IPS-NIHi11 (cell line): ENCODE measurements around the gene MT1X.

Source experiments
- DNase-seq: peaks from one replicate; pipeline ENCODE4 v3.0.0; 2012; ENCODE audit warnings: mixed read lengths, low spot score

Gene MT1X

DNA sequence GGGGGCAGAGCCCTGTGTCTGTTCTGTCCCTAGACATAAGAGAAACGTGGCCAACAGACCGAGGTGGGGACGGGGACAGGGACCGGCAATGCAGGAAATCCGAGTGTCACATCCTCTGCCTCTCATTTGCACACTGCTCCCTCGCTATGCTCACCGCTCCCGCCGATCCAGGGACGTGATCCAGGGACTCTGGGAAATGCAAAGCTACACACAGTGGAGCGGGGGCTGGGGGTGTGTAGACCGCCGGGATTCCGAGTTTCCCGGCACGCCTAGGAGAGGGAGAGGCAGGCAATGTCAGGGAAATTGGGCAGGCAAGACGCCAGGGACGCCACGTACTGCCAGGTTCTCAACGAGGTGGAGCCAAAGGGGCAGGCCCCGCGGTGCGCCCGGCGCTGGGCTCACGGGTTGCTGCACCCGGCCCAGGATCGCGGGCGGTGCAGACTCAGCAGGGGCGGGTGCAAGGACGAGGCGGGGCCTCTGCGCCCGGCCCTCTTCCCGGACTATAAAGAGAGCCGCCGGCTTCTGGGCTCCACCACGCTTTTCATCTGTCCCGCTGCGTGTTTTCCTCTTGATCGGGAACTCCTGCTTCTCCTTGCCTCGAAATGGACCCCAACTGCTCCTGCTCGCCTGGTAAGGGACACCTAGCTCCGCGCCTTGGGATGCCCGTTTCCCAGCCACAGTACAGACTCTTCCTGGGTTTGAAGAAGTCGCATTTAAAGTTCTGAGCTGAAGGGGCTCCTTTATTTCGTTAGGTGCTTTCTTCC lies at the start of gene MT1X:
MT1X (plus strand) TSS at position 532 of the 764 bp plus-strand sequence; CDS start at position 603, 71 bp downstream.
- peak; percentile 88 for DNase-seq

DNA sequence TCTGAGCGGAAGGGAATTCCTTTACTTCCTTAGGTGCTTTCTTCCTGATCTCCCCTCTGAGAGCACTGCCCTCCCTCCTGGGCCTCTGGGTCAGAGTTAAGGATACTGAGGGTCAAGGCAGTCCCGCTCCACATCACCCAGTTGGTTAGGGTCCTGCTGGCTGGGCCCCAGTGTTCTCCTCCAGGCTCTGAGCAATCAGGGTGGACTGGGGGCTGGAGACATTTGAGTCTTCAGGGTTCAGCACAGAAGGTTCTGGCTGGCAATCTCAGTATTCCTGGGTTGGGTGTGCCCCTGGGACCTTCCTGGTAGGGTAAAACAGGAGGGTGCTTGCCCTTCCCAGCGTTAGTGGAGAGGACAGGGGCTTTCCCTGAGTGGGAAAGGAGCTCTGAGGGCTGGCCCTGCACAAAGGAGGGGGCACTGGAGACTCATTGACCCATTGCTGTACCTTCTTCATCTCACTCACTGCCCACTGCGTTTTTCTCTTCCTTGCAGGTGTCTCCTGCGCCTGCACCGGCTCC lies 49.4 kb upstream of the MT1X start:
- DNase-seq = no peak

DNA sequence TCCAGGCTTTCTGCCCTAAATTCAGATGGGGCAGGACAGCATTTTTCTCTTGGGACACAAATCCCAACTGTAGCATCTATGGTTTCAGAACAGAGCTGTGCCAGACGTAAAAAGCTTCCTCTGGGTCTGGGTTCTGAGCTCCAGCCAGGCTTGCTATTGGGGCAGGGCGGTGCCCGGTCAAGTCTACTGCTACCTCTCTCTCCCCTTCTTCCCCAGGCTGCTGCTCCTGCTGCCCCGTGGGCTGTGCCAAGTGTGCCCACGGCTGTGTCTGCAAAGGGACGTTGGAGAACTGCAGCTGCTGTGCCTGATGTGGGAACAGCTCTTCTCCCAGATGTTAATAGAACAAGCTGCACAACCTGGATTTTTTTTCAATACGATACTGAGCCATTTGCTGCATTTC lies 48.7 kb upstream of the MT1X start:
- no peak for DNase-seq

DNA sequence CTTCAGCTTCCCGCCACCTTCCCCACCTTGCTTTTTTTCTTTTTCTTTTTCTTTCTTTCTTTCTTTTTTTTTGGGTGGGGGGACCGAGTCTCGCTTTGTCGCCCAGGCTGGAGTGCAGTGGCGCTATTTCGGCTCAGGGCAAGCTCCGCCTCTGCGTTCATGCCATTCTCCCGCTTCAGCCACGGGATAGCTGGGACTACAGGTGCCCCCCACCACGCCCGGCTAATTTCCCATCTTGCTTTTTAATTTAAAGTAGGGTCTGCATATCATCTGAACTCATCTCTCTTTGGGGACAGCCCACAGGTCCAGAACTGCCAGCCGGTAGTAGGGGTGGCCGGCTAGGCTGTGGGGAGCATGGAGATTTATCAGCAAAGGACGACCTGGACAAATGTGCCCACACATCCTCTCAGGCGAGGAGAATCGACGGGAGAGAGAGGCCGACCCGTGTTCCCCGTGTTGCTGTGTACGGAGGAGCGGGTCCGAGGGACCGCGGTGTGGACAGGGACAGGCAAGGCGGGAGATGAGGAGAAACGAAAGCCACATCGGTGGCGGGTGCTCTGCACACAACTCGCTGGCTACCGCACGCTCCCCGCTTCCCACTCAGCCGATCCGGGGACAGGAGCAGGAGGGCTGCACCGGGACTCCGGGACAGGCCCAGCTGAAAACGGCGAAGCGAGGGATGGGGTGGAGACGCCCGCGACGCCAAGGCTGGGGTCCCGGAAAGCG lies 47.4 kb upstream of the MT1X start:
- no peak for DNase-seq

DNA sequence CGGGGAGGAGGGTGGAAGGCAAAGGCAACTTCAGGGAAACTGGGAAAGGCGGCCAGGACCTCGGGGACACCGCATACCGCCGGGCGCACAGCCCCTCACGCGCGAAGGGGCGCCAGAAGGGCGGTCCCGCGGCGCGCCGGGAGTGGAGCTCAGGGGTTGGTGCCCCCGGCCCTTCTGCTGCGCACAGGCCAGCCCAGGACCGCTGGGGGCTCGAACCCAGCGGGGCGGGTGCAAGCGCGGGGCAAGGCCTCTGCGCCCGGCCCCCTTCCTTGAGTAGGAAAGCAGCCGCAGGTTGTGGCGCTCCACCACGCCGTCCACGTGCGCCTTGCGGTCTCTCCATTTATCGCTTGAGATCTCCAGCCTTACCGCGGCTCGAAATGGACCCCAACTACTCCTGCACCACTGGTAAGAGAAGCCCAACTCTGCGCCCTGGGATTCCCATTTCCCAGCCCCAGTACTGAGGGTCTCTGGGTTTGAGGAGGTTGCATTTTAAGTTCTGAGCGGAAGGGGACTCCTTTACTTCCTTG lies 46.8 kb upstream of the MT1X start:
- no peak for DNase-seq

DNA sequence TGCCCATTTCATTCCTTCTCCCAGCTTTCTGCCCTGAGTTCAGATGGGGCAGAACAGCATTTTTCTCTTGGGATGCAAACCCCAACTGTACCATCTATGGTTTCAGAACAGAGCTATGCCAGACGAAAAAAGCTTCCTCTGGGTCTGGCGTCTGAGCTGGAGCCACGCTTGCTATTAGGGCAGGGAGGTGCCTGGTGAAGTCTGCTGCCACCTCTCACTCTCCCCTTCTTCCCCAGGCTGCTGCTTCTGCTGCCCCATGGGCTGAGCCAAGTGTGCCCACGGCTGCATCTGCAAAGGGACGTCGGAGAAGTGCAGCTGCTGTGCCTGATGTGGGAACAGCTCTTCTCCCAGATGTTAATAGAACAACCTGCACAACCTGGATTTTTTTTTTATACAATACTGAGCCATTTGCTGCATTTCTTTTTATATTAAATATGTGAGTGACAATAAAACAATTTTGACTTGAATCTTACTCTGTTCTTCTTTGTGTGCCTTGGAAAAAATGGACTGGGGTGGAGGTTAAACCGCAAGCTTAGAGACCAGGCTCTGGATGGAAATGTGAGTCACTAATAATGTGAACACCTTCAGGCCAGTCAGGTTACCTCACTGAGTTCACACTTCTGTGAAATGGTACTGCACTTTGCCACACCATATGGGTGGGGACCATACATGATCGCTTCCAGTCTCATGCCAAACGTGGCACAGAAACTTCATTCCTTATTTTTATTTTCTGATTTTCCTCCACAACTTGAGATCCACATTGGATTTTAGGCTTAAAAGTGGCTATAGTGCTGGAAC lies 45.5 kb upstream of the MT1X start:
- DNase-seq = no peak

DNA sequence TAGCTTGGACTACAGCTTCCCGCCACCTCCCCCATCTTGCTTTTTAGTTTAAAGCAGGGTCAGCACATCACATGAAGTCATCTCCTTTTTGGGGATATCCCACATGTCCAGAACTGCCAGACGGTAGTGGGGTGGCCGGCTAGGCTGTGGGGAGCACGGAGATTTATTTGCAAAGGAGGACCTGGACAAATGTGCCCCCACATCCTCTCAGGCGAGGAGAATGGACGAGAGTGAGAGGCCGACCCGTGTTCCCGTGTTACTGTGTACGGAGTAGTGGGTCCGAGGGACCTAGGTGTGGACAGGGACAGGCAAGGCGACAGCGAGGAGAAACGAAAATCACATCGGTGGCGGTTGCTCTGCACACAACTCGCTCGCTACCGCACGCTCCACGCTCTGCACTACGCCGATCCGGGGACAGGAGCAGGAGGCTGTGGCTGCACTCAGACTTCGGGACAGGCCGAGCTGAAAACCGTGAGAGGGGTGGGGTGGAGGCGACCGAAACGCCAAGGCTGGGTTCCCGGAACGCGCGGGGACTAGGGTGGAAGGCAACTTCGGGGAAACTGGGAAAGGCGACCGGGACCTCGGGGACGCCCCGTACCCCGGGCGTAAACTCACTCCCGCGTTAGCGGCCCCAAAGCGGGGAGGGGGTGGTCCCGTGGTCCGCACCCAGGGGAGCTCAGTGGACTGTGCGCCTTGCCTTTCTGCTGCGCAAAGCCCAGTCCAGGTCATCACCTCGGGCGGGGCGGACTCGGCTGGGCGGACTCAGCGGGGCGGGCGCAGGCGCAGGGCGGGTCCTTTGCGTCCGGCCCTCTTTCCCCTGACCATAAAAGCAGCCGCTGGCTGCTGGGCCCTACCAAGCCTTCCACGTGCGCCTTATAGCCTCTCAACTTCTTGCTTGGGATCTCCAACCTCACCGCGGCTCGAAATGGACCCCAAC lies 44.2 kb upstream of the MT1X start, which contains the start of gene MT1A:
MT1A (plus strand) TSS at position 853 of the 937 bp plus-strand sequence; CDS start at position 926, 73 bp downstream.
- DNase-seq = peak; percentile 77

DNA sequence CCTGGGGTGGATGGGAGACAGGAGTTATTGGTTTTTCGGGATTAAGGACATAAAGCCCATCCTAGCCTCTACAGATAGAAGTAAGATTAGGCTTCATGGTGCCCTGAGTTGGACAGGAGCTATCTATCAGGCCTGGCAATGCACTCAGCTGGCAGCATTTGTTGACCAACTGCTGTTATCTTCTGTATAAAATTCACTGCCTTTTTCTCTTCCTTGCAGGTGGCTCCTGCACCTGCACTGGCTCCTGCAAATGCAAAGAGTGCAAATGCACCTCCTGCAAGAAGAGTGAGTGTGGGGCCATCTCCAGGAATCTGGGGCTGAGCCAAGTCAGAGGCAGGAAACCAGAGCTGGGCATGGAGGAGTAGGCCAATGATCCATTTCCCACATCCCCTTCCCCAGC lies 43.2 kb upstream of the MT1X start:
- DNase-seq = no peak

DNA sequence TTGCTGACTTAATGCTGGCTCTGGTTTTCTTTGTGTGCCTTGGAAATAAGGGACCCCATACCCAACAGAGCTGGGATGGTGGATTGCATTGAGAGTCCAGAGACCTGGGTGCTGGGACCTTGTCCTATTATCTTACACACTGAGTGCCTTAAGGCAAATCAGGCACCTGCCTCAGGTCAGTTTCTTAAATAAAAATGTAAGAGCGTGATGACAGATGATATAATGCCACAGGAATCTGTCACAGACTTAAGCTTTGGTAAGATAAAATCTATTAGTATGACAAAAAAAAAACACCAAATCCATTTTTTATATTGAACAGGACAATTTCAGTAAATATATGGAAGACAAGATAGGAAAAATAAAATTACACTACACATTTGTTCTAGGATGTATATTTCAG lies 42.2 kb upstream of the MT1X start:
- no peak for DNase-seq

DNA sequence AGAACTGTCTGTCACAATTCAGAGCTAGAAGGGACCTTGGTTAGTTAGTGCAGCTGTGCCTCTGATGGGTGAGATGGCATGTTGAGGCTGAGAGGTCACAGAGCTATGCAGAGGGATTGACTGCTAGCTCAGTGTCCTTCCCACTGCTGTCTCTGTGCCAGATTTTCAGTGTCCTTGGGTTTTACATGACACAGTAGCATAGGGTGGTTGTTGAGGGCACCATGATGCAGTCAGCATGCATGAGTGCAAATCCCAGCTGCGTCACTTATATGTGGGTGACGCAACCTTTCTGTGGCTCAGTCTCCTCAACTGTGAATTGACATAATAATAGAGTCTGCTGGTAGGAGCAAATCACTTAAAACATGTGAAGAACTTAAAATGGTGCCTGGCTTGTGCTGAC lies 41.1 kb upstream of the MT1X start:
- DNase-seq = no peak

DNA sequence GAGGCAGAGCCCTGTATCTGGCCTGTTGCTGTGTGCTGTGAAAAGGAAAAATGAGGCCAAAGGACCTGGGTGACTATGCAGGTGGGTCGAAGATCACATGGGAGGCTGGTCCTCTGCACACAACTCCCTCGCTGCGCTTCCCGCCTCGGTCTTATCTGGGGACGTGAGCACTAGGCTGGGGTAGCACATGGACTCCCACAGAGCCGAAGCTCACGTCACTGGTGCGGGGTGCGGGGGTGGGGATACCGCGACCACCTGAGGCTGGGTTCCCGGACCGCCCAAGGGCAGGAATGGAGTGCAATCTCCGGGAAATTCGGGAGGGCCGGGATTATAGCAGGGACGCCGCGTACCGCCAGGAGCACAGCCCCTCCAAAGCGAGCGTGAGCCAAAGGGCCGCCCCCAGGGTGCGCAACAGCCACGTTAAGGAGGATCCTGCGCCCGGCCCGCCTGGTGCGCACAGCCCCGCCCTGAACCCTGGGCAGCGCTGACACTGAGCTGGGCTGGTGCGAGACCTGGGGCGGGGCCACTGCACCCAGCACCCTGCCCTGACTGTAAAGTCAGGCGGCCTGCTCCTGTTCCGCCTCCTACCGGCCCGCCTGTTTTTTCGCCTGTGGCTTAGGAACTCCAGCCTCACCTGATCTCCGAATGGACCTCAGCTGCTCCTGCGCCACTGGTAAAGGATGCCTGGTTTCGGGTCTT lies 39.0 kb upstream of the MT1X start:
- DNase-seq = peak; percentile 74

DNA sequence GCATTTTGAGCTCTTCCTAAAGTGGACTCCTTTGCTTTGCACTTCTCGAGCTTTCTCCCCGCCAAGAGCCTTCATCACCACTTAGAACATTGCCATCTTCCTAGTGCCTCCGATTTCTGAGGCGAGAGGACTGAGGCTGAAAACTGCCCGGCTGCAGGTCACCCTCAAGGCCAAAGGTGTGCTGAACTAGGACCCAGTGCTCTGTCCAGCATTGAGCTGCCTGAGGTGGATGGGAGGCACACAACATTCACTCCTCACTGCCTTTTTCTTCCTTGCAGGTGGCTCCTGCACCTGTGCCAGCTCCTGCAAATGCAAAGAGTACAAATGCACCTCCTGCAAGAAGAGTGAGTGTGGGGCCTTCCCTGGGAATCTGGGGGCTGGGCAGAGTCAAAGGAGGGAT lies 38.4 kb upstream of the MT1X start:
- no peak for DNase-seq

DNA sequence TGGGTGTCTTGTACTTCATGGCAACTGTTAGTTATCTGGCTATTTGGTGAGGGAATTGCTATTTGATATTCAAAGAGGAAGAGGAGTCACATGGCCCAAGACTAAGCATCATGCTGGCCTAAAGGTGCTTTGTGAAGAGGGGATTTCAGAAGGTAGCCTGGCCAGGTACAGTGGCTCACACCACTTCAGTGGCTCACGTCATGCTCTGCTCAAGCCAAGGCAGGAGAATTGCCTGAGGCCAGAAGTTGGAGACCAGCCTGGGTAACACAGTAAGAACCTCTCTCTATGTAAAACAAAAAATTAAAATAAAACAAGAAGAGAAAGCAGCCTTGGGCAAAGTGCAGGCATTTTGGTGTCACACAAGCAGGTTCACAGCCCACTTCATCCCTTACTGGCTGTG lies 37.0 kb upstream of the MT1X start:
- no peak for DNase-seq

DNA sequence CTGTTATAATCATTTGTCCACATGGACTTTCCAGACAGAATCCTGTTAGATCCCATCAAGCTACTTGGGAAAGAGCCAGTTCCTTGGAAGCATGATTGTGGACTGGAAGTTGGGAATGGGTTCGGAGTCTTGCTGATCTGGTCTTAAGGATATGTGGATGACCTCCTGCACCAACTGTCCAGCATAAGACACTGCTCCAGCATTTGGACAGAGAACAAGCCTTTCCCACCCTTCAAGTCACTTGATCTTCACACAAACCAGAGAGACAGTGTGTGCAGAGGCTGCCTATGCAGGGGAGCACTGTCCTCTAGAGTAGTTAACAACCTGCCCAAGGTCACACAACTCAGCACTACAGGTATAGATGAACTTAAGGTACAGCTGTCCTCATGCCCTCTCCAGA lies 36.4 kb upstream of the MT1X start:
- DNase-seq = no peak

DNA sequence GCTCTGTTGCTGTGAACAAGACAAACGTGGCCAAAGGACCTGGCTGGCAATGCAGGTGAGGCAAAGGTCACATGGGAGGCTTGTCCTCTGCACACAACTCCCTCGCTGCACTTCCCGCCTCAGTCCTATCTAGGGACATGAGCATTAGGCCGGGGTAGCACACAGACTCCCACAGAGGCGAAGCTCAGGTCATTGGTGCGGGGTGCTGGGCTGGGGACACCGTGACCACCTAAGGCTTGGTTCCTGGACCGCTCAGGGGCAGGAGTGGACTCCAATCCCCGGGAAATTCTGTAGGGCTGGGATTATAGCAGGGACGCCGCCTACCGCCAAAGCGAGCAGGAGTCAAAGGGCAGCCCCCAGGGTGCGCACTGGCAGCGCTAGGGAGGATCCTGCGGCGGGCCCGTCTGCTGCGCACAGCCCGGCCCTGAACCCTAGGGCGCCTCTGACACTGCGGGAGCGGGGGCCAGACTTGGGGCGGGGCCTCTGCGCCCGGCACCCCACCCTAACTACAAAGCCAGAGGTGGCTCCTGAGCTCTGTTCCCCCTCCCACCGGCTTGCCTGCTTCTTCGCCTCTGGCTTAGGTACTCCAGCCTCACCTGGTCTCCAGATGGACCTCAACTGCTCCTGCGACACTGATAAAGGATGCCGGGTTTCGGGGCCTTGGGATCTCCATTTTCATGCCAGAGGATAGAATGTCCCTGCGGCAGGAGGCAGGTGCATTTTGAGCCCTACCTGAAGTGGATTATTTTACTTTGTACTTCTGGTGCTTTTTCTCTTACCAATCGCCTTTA lies 34.4 kb upstream of the MT1X start:
- no peak for DNase-seq

DNA sequence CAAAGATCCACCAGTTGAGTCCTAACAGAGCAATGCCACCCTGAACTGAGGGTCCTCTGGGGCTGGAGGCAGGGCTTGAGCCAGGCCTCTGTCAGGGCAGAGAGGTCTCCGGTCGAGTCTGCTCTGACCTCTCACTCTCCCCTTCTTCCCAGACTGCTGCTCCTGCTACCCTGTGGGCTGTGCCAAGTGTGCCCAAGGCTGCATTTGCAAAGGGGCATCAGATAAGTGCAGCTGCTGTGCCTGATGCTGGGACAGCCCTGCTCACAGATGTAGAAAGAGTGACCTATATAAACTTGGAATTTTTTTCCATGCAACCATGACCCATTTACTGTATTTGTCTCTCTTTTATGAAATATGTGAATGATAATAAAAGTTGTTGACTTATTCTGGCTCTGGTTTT lies 33.0 kb upstream of the MT1X start:
- no peak for DNase-seq

DNA sequence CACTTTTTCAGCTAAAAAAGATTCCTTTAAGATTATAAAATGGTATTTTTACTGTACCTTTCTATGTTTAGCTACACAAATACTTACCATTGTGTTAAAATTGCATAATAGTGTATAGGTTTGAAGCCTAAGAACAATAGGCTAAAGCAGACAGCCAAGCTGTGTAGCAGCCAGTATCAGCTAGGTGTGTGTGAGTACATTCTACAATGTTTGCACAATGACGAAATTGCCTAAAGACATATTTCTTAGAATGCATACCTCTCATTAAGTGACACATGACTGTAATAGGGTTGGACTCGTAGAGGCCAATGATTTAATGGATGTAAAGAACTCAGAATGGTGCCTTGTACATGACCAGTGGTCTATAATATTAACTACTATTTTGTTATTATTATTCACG lies 32.5 kb upstream of the MT1X start:
- DNase-seq = no peak

DNA sequence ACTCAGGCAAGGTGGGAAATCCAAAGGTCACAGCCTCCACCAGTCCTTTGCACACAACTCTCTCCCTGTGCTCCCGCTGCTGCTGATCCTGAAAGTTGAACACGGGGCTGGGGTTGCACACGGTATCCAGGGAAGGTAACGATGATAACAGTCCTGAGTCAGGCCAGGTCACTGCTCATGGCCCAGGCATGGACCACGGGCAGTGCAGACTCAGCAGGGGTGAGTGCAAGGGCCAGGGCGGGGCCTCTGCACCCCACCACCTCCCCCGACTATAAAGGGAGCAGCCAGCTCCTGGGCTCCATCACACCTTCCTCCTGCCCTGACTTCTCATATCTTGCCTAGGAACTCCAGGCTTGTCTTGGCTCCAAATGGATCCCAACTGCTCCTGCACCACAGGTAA lies 30.7 kb upstream of the MT1X start, which contains the start of gene MT1B:
MT1B (plus strand) TSS at position 301 of the 400 bp plus-strand sequence; CDS start at position 369, 68 bp downstream.
- DNase-seq = no peak

DNA sequence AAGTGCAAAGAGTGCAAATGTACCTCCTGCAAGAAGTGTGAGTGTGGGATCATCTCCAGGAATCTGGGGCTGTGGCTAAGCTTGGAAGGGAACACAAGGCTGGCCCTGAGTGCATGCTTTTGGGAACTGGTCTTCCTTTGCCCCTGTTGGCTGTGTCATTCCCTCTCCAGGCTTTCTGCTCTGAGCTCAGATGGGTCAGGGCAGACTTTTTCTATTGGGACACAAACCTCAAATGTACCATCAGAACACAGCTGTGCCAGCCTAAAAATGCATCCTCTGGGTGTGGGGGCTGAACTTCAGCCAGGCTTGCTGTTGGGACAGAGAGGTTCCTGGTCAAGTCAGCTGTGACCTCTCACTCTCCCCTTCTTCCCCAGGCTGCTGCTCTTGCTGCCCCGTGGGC lies 29.7 kb upstream of the MT1X start:
- DNase-seq = no peak

DNA sequence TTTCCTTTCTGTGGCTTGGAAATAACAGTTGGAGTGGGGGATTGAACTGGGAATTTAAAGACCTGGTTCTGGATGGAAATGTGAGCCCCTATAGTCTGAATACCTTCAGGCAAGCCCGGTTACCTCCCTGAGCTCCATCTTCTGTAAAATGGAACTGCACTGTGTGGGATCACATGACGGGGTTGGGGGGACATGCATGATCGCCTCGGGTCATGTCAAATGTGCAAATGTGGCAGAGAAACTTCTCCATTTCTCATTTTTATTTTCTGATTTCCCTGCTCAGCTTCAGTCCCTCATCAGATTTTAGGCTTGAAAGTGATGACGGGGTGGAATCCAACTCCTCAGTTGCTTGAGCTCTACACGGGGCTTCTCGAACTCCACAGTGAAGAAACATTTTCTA lies 29.1 kb upstream of the MT1X start:
- DNase-seq = no peak
